GM12892 (cell line): Measurements from ENCODE around the gene RPS6KA2.

Source experiments
- POLR2A ChIP-seq: IDR thresholded peaks from 2 replicates; pipeline ENCODE4 v1.6.1; 2011; ENCODE audit warnings: low read depth, low read length, control low read depth
- POLR2AphosphoS5 ChIP-seq: IDR thresholded peaks from 2 replicates; pipeline ENCODE4 v1.6.1; 2011; ENCODE audit warnings: low read depth, low read length, control low read depth
- TAF1 ChIP-seq: IDR thresholded peaks from 2 replicates; pipeline ENCODE4 v1.6.1; 2011; ENCODE audit warnings: low read depth, mild to moderate bottlenecking, control low read depth, low read length, borderline replicate concordance

GRCh38 chr6:166664135-166664534 is 37.1 kb upstream of the RPS6KA2 start:
- TF ChIP-seq TAF1 (no peak), POLR2A (no peak), POLR2AphosphoS5 (no peak)
